ENCODE measurements around the gene NPW. TPM values are rescaled to one million over a fixed set of nuclear protein-coding genes. Genes with fewer than 3 reads are reported as not detected.

Gene NPW
- total and polyA plus RNA-seq, 9 of the 15 experiments (the other 6 are each of a cell fraction or from before 2014, with no cell fraction given), result 0.14 to 4.0 (median 2.6) TPM; not detected in 4

- TF ChIP-seq HDAC8 (tag; IDR thresholded peaks at IDR 0.05) (0 out of 2 replicates have a peak, but pooled peaks have one; percentile 23), DIDO1 (tag; IDR thresholded peaks at IDR 0.05; ENCODE audit: low read depth) (no peak), ZNF584 (CRISPR knock-in tag; IDR thresholded peaks at IDR 0.05; ENCODE audit: low read depth) (peak; percentile 92), ZBTB43 (CRISPR knock-in tag; IDR thresholded peaks at IDR 0.05) (0 out of 2 replicates have a peak, but pooled peaks have one; percentile 15), MNT (conservative IDR thresholded peaks at IDR 0.05) (peak in 1 of 2 experiments; percentile 59; a peak in 2 of 4 replicates), JUNB (CRISPR knock-in tag; conservative IDR thresholded peaks at IDR 0.05) (no peak), RBM22 (IDR thresholded peaks at IDR 0.05; ENCODE audit: low read depth, low read length, poor library complexity, severe bottlenecking) (peak; percentile 91), ZNF224 (CRISPR knock-in tag; IDR thresholded peaks at IDR 0.05) (no peak), CEBPG (CRISPR knock-in tag; IDR thresholded peaks at IDR 0.05) (peak; percentile 57; the same call in 1 of the 2 replicates), CEBPG (tag; conservative IDR thresholded peaks at IDR 0.05 in 1 of 2, IDR thresholded peaks at IDR 0.05 in 1 of 2) (0 out of 4 replicates have a peak, but pooled peaks of 1 of the 2 experiments have one; percentile 26), POLR2G (IDR thresholded peaks at IDR 0.05; ENCODE audit: low read depth, low read length) (peak; percentile 93), ZNF507 (tag; conservative IDR thresholded peaks at IDR 0.05) (no peak), ZNF644 (tag; IDR thresholded peaks at IDR 0.05; ENCODE audit: low read depth) (peak; percentile 94), ARID3A (IDR thresholded peaks at IDR 0.05; ENCODE audit: borderline replicate concordance, low read depth, low read length) (peak; percentile 23; the same call in 1 of the 2 replicates), ESRRA (IDR thresholded peaks at IDR 0.05; ENCODE audit: borderline replicate concordance, low read depth) (peak; percentile 72; the same call in 1 of the 2 replicates), RUNX1 (IDR thresholded peaks at IDR 0.05; ENCODE audit: low read depth) (peak; percentile 8; the same call in 1 of the 2 replicates), SPI1 (IDR thresholded peaks at IDR 0.05; ENCODE audit: borderline replicate concordance, low read depth, low read length) (no peak), SMAD4 (CRISPR knock-in tag; conservative IDR thresholded peaks at IDR 0.05) (peak; percentile 80)
Measured at GRCh38 chr16:1983544-1984346, 35.8 kb upstream of the NPW start, which contains the start of gene GFER (continued).

Data from K562 (cell line).